Measurements from ENCODE around the gene BCAR3.
"Not testable (repeated sequence)": the region's sequence is repeated elsewhere in the genome, so short reads cannot be mapped to it uniquely, and the experiment has no call there.

BCAR3 gene

DNA sequence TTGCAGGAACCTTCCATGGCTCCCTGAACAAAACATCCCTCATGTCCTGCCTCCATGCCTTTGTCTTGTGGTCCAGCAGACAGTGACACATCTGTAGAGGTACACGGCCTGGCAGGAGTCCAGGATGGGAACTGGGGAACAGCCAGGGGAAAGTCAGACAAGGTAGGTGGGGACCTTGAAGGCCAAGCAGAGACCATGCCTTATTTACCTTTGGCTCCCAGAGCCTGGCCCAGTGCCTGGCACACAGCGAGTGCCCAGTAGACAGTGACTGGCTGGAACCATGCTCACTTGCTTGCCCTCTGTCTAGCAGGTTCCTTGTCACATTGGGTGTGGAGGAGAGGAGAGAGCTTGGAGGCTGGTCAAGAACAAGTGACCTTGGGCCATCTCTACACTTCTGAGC is 81.0 kb downstream of the BCAR3 start:
- DNase-seq = no peak

GRCh38 chr1:93599479-93599878 is 82.2 kb downstream of the BCAR3 start:
- DNase-seq = no peak

DNA sequence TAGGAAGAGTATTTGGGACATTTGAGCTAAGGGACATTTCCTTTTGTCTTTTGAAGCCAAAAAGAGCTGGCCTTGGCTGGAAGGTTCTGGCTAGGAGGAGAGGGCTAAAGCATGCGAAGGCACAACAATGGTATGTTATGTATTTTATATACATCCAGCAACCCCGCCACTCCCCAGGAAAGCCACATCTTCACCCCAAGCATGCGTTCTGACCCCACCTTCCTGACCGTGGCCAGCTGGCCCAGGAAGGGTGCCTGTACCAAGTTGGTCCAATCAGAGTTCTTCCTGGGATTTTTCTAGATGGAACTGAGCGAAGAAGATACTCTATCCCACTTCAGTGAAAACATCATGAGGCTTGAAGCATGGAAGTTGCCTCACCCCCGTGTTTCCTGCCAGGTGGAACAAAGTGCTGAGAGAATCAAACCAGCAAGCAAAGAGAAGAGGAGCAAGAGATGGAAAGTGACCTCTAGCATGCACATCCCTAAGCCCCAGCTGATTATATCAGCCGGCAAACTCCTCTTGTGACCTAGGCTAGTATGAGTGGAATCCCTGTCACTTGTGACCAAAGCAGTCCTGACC is 82.7 kb downstream of the BCAR3 start:
- DNase-seq = no peak

GRCh38 chr1:93598396-93598795 is 83.2 kb downstream of the BCAR3 start:
- no peak for DNase-seq

- peak in 30 of 58 donors; percentile 11 to 57 (median 30) for DNase-seq
These were observed 83.9 kb downstream of the BCAR3 start for GRCh38 chr1:93597709-93598108.

GRCh38 chr1:93596329-93597089 is 85.1 kb downstream of the BCAR3 start:
- no peak for DNase-seq

- DNase-seq = peak in 1 of 58 donors; percentile 10
These were observed 85.9 kb downstream of the BCAR3 start for GRCh38 chr1:93595743-93596142.

DNA sequence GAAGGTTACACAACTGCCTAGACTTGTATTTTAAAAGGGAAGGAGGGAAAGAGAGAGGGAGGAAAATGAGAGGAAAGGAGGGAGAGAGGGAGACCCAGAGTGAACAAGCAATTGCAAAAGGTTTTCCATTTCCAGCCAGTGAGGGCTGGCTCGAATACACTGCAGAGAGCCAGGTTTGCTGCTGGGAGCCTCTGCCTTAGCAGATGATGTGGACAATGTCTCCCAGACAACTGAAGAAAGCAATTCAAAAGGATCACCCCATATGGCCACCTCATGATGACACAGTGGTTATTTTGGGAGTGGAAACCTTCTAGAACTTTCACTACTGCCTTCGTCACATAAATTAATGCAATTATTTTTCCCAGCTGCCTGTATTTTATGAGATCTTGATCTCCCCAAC is 86.4 kb downstream of the BCAR3 start:
- DNase-seq = no peak

GRCh38 chr1:93594603-93594880 is 87.1 kb downstream of the BCAR3 start:
- DNase-seq = no peak

DNA sequence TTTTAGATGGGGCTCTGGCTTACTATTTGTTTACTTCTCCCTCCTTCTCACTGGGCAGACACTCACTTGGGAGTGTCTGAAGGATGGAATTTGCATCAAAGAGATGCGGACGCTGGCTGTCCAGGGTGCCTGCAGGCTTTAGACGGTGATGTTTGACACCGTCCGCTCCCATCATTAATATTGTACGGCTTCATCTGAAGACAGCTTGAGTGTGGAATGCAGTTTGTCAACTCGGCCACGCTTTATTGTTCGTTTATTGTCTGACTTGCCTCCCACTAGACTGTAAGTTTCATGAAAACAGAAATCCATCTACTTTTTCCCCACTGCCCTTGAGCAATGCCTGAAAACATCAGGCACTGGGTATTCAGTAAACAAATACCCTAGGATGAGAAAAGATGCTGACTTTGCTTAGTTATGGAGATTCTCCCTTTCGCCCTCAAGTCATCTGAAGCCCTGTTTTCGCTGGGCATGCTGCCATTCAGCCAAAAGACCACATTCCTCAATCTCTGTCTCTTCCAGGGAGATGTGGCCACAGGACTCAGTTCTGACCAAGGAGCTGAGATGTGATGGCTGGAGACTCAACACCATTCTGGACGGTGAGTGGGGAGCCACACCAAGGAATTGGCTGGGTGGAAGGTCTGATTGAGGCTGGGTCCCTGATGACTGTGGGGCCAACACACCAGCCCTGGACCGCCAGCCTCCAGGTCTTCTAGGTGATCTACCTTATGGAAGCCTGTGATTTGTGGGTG is 87.6 kb downstream of the BCAR3 start:
- no peak for DNase-seq

DNA sequence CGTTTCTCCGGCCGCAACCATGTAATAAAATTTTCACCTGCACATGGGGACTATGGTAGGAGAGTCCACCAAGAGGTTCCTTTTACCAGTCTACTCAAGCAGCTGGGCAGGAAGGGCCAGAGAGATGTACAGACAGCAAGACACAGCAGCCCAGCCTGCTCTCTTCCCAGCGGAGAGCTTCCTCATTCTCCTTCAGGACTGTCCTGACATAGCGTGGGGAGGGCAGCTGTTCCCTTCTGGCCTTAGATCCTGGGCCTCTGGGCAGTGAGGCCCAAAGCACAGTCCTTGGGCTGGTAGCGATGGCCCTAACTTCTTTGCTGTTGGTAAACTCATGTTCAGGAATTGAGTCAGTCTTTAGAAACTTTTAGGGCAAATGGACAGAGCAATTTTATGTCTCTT is 89.1 kb downstream of the BCAR3 start:
- DNase-seq = no peak

DNA sequence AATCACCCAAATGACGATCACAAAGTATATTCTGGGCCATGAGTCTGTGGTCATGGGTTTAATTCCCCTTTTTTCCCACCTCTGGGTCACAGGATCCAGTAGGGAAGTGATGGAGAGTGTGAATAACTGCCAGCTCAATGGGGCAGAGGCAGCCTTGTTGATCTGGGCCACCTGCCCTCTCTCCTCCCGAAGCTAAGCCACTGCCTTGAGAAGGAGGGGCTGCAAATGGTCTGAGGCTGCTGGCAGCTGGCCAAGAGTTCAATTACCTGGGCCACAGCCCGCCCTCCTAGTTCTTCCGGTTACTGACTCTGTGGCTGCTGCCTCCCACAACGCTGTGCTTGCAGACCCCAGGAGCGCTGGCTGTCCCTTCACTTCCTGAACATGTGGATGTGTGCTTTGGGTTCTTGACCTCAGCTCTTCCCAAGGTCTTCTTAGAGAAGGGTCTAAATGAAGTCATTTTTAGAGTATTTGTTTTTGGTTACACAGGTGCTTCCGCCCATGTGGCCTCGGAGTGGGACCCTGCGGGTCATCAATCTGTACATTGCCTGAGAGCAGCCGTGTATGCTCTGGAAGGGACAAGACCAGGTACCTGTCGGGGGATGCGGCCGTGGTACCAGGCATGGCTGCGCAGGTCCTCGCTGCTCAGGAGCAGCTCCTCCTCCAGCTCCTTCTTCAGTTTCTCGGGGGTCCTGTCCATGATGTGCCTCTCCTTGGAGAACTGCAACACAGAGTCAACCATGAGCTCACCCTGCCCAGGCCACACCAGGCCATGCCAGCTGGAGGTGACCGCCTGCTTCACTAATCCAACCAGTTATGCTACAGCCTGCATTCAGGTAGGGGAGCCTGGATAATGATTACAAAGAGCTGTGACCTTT is 89.7 kb downstream of the BCAR3 start:
- DNase-seq = no peak

DNA sequence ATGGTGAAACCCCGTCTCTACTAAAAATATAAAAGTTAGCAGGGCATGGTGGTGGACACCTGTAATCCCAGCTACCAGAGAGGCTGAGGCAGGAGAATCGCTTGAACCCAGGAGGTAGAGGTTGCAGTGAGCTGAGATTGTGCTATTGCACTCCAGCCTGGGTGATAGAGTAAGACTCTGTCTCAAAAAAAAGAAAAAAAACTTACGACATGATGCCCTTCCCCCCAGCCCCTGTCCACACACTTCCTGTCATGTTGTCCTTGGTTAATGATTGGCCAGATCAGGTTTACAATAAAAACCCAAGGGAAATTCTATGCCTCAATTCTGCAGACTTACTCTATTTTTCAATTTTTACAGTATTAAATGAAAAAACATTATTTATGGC is 90.4 kb downstream of the BCAR3 start:
- not testable (repeated sequence) for DNase-seq

DNA sequence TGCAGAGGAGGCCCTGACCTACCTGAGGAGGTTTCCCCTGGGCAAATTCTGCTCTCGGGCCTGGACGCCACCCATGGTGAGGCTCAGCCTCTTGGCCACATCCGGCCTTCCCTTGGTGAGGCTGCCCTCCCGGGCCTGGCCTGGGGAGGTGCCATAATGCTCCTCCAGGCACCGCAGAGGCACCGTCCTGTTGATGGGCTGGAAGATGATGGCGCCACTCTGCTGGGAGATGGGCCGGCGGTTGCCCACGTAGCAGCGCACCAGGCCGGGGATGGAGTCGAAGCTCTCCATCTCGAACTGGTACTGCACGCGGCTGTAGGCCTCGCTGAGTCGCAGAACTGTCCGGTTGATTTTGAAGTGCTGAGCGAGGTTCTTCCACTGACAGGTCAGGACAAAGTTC is 92.7 kb downstream of the BCAR3 start:
- no peak for DNase-seq

GRCh38 chr1:93588206-93588605 is 93.4 kb downstream of the BCAR3 start:
- no peak for DNase-seq

DNA sequence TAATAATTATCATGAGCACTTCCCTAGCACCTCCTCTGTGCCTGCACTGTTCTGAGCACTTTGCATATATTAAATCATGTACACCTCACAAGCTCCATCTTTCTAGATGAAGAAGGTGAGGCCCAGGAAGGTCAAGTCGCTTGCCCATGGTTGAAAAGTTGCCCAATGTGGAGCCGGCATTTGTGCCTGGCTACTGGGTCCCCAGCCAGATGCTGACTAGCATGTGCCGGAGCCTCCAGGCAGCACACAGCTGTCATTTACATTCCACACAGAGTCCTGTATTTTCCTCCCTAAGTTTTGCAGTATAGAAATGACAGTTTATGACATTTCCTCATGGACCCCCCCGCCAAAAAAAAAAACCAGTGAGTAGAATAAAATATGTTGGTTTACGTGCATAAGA is 94.3 kb downstream of the BCAR3 start:
- DNase-seq = no peak

- DNase-seq = peak in 21 of 58 donors; percentile 8 to 57 (median 34)
These were observed 96.3 kb downstream of the BCAR3 start for GRCh38 chr1:93585059-93585966.

- DNase-seq = no peak
These were observed 97.2 kb downstream of the BCAR3 start for GRCh38 chr1:93584261-93585003.

DNA sequence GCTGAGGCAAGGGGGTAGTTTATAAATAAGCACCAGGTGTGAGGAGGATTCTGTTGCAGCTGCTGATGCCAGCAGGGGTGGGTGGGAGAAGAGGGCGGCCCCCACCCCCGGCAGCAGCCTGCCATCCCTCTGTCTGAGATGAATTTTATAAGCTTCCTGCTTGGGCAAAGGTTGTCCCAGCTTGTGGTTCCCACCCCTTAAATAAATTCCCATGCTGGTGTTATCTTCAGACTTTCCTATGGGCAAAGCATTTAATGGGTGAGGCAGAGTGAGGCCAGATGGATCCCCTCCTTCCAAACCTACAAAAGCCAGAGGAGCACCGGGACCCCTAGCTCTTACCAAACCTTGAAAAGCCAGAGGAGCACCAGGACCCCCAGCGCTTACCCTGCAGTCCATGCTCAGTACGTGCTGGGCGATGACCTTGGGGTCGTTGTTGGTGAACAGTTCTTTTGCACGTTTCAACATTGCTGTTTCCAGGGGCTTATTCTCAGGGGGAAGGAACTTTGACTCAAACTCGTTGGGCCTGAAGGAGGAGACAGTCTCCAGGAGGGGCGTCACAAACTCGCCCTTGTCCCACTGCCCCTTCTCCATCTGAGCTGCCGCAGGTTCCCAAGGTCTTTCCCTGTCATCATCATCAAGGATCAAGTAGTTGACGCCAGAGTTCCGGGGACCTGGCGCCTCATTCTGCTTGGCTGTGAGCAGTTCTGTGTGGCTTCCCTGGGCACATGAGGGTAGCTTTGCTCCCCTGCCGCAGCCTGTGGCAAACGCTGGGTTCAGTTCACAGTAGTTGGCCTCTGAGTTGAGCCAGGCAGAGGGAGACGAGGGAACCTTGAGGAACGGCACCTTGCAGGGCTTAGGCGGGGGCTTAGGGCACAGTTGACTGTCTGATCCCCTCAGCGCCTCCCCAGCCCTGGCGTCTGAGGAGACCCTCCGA is 99.5 kb downstream of the BCAR3 start:
- DNase-seq = no peak
